HG02610 (cell line): ENCODE data around the gene TFF3.

Experiments
- ATAC-seq: cut with Tn5 transposase; IDR thresholded peaks from one replicate; pipeline ENCODE4 v1.9.1; 2021; ENCODE audit warnings: mild to moderate bottlenecking, moderate library complexity; ENCODE audit not compliant: unreplicated experiment

Gene TFF3

DNA sequence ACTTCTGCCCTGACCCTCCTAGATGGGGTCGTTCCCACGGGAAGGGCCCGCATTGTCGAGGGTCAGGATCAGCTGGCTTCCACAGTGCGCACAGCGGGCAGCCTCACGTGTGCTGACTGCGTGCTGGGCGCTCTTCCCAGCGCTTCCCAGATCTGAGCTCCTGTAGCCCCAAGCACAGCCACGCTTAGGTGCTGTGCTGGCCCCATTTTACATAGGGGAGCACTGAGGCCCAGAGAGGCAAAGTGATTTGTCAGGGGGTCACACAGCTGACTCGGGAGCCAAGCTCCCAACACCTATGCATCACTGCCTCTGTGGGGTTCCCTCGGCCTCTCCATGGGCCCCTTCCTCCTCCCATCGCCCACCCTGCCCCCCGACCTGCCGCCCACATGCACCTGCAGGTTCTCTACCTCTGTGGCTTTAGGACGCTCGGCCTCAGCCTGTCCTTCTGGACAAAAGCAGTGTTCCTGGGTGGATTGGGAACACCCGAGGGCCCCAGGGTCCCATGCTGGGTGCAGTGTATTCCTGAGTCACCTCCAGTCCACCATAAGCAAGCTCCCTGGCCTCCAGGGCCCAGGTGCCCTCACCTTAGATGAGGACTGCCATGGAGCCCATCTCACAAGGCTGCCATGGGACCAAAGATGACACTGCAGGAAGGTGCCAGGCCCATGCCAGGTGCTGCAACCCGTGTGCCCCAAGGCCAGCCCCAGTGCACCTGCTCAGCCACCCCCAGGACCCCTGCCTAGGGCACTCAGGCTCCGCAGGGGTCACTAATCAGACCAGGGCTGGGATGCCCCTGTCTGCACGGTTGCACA, 23.3 kb downstream of the TFF3 start:
- no peak for ATAC-seq

DNA sequence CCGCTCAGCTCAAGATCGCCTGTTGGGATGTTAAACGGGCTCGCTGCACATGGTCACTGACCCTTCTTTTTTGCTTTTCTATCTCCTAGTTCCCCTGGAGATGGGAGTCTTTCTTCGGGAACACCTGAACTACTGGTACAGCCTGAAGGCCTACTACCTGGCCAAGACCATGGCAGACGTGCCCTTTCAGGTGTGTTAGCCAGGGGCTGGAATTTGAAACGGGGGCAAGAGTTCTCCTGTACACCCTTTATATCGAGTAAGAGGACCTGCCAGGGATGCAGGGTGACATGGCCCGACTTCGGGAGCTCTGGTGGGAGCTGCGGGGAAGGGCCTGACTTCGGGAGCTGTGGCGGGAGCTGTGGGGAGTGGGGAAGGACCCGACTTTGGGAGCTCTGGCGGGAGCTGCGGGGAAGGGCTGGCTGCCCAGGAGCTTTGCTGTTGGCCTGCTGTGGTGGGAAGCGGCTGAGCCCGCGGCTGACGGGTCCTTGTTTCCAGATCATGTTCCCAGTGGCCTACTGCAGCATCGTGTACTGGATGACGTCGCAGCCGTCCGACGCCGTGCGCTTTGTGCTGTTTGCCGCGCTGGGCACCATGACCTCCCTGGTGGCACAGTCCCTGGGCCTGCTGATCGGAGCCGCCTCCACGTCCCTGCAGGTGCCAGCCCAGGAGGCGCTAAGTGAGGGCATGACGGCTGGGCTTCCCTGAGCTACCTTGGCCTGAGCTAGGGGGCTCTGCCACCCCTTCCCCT, 24.0 kb downstream of the TFF3 start:
- no peak for ATAC-seq

DNA sequence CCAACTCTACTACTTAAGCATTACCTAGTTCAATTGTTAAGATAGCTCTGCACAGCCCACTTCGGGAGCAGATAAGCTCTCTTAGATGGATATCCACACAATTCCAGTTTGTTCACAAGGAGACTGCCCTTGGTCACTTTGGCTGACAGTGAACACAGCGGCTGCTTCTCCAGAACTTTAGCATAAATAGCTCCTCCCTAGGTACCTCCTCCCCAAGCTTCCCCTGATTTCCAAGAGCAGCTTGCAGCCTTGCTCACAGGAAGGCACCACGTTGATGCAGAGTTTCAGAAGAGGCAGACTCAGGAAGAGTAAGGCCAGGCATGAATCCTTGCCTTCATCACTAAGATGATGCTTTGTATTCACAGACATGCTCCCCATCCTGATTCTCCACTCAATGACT, 24.7 kb downstream of the TFF3 start:
- ATAC-seq, result no peak

DNA sequence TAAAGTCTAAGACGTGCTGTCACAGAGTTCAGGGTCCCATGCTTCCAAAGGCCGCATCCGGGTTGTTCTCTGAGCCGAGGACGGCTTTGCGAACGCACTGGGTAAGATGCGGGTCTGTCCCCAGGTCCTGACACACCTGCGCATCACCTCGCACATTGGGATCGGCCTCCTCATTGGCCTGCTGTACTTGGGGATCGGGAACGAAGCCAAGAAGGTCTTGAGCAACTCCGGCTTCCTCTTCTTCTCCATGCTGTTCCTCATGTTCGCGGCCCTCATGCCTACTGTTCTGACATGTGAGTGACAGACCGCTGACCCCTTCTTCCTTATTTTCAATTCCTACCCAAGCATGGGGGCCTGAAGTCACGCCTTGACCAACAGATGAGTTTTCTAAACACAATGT, 25.3 kb downstream of the TFF3 start:
- ATAC-seq, result no peak

DNA sequence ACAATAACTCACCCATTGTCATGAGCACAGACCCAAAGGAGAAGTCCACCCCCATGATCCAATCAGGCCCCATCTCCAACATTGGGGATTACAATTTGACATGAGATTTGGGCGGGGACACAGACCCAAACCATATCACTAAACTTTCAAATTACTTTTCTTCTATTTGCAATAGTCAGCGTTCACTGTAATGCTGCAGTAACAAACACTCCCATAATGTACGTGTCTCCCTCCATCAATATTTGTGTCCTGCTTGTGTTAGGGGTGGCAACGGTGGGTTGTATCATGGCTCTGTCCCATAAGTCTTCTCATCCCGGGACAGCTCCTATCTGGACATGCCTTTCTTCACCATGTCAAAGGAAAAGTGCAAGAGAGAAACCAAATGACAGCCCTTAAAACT, 26.2 kb downstream of the TFF3 start:
- ATAC-seq, result no peak

DNA sequence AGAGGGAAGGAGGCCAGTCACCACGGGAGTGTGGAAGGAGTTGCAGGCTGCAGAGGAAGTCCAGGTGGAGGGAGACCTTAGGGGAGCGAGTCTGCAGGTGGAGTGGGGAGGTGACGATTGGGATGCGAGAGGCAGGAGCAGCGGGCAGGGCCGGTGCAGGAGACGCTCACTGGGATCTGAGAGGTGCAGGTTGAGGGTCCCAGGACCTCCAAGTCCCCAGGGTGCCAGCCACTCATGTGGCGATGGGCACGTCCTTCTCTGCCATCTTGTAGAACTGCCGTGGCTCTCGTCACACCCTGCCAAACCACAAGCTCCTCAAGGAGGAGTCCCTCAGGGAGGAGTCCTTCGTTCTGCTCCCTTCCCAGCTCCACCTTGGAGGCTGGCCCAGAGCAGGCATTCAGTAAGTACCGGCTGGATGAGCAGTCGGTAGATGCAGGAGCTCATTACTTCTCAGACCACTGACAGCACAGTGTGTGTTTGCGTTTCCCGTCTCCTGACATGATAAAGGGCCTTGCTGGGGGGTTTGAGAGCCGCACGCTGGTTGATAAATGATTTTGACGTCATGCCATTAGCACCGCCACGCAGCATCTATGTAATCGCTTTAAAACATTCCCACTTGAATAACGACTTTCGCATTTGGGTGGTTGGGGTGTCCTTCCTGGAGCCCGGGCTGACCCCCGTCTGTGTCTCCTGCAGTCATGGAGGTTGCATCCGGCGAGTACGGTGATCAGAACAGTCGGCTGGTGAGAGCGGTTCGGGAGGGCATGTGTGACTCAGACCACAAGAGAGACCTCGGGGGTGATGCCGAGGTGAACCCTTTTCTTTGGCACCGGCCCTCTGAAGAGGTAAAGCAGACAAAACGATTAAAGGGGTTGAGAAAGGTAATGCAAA, 27.8 kb downstream of the TFF3 start:
- no peak for ATAC-seq

DNA sequence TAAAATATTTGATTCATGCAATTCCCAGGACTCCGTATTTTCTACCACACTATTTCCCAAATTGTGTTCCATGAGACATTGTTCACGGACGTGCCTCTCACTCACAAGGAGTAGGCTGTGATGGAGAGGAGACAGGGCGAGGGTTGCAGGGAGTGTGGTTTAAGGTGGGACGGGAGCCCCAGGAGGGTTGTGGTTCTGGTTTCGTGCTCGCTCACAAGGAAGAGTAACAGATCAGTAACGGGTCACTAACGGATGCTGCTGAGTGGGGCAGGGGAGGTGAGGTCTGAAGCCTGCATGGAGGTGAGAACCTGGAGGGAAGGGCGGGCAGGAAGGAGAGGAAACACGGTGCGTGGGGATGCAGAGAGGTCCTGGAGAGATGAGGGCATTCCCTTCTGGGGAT, 28.8 kb downstream of the TFF3 start:
- no peak for ATAC-seq

DNA sequence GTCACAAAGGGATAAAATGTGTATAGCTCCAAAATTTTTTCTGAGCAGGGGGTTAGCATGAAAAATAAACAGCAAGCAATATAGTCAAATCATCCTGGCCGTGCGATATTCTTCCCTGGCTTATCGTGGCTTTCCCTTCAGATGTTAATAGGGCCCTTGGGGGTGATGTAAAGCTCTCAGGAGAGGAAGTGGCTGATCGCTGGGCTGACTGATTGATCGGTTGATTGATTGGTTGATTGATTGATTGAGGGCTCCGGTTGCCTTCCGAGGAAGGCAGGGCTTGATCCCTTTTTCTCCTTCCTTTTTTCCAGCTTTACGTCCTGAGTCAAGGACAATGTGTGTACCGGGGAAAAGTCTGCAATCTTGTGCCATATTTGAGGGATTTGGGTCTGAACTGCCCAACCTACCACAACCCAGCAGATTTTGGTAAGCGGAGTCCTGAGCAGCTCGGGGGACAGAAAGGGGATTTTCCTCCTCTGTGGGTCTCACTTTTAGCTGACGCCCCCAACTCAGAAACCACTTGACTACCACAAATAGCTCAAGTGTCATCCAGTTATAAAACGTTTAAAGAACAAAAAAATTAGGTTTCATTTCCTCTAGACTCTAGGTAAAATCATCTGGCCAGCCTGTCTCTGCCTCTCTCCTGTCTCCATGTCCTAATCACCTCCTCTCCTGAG, 29.5 kb downstream of the TFF3 start:
- ATAC-seq, result no peak

DNA sequence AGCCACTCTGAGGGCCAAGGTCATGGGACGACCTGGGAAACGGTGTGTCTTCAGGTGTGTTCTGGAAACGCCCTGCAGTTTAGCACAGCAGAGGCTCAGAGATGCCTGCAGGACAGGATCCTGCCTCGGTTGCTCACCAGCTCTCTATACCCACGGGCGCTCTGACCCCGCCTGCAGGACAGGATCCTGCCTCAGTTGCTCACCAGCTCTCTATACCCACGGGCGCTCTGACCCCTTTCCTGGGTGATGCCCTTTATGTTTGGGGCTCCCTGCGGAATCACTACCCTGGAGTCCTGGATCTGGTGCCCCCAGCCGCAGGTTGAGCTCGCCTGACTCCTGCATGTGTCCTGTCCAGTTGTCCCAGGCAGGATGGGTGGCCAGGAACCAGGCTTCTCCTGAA, 32.5 kb downstream of the TFF3 start:
- ATAC-seq, result no peak

DNA sequence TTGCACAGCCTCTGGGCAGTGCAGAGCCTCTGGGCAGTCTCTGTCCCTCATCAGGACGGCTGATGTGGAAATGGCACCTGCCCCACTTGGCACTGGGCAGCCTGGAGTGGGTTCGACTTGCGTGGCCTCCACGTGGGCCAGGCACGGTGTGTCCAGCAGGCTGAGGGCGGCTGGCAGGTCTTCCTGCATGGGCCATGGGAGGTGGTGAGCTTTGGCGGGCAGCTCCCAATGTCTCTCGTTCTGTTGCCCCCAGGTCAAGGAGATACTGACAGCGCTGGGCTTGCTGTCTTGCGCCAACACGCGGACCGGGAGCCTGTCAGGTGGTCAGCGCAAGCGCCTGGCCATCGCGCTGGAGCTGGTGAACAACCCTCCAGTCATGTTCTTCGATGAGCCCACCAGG, 33.2 kb downstream of the TFF3 start:
- no peak for ATAC-seq

DNA sequence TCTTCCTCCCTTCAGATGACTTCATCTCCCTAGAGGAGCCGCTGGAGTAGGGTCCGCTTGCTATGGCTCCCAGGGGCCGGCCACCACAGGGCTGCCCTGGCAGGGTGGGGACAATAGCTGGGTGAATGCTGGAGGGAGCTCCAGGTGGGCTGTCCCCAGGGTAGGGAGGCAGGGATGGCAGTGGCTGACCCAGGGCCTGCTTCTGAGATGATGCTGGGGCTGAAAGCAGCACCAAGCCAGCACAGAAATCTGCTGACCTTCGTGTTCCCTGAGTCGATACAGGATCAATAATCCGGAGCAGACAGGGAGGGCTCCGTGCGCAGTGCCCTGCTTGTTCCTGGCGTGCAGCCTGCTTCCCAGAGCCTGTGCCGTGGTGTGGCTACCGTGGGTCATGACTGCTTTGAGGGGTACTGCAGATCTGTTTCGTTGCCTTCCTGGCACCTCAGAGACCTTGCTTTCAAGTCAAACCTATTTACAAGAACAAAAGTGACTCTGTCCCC, 34.0 kb downstream of the TFF3 start:
- ATAC-seq, result no peak

DNA sequence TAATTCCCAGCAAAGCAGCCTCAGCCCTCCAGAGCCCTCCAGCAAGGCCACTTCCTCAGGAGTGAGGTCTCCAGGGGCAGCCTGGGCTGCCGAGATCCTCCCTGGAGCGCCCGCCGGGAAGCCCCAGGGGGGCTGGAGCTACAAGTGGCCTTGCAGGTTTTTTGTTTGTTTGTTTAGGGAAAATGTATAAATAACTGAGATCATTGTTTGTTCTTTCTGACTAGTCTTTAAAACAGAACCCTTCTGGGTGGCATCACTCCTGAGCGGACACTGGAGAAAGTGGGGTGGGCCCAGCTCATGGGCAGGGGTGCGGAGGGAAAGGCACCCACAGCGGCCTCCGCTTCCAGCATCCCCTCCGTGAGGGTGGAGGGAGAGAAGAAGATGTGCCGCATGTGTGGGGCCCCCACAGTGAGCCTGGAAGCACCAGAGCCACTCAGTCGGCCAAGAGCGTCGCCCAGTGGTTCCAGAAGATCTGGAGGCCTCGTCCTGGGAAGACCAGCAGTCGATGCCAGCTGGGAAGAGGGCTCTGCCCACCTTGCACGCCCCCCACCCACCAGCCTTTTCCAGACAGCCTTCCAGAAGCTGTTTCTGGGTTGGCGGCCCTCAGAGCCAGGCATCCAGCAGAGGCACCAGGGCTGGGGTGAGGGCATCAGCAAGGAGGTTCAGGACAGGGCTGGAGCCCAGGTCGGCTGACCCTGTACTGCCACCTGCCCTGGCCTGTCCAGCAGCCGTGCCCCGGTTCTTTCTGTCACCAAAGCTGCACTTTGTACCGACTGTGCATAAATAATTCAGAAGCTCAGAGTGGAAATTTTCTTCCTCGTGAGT, 34.6 kb downstream of the TFF3 start:
- ATAC-seq, result no peak

DNA sequence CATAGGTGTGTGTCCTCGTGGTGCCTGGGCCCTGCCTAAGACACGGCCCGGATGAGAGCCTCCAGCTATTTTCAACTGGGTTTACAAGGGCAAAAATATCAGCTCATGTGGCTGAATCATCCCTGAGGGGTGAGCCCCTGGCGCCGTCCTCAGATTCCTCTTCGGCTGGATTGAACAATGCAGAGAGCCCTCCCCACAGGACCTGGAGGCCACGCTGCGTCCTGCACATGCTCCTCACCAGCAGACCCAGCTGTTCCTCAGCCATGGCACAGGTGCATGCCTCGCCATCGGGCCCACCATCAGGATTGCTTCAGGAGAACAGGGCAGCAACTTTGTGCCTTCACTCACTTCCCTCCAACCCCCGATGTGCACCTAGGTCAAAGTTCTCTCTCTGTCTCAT, 35.3 kb downstream of the TFF3 start:
- ATAC-seq, result no peak

DNA sequence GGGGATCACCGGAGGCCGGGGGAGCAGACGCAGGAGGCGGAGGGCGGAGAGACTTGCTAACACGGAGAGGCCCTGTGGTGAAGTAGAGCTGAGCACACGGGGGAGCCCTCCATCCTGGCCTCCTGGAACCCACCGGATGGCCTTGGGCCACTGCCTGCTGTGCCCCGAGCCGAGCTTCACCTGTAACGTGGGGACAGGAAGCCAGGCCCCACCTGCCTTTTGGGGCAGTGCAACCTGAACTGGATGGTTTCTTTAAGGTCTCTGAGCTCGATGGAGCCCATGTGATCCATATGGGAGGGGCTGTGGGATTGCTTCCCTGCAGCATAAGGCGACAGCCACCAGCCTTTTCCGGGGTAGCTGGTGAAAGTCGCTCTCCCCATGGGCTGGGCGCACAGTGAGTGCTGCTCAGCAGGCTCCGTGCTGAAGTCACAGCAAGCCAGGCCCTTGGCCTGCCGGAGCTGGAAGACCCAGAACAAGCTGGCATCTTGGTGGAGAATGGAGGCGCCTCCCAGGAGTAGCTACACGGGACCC, 35.8 kb downstream of the TFF3 start:
- no peak for ATAC-seq

DNA sequence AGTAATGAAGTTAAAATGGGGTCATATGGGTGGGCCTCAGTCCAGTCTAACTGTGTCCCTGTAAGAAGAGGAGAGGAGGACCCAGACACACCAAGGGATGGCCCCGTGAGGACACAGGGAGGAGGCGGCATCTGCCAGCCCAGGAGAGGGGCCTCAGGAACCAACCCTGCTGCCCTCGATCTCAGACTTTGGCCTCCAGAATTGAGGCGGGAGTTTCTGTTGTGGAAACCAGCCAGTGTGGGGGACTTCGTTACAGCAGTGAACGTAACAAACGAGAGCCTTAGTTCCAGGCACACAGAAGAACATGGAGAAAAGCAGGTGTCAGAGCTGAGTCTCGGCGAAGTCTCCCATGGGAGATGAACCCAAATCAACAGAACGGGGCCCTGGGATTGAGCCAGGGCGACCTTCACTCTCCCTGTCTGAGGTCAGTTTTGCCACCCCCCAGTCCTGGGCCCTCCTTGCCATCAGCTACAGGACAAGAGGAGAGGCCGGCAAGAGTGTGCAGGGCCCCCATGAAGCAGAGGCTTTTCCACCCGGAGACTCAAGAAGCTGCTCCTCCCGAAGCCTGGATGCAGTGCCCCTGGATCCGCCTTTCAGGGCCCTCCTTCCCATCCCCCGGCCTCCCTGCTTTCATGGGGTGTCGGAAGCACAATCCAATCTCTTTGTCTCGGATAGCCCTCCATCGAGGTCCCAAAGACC, 36.6 kb downstream of the TFF3 start:
- no peak for ATAC-seq

DNA sequence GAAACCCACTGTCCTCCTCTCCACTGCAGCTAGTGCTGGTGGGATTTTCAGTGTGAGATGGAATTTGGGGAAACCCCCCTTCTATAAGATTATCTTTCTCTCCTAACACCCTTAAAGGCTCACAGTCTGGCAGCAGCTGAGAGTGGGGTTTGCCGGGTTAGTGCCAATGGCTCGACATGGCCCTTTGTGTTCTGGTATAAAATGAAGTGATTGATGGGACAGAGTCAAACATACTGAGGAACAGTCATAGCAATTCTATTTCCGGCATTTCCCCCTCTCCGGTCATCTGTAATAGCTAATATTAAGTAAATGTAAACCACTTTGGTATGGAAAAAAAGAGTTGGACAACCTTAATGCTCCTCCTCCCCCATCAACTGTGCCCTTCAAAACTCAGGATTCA, 37.6 kb downstream of the TFF3 start:
- no peak for ATAC-seq

DNA sequence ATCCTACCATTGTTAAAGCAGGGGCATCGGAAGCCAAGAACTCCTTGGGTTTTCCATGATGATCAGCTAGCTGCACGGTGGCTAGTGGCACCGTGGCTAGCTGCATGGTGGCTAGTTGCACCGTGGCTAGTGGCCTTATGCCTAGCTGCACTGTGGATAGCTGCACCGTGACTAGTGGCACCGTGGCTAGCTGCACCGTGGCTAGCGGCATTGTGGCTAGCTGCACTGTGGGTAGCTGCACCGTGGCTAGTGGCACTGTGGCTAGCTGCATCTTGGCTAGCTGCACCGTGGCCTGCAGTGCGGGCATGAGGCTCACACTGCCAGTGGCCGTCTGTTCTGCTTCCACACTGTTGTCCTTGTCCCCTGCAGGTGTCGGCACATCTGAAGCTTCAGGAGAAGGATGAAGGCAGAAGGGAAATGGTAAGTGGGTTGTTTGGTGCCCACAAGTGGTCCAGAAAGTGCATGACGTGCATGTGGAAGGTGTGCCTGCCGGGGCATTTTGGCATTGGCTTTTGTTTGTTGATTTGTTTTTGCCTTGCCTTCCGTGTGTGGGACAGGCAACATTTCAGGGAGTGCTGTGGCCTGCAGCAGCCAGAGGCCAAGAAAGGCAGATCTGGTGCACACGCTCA, 38.6 kb downstream of the TFF3 start:
- no peak for ATAC-seq

DNA sequence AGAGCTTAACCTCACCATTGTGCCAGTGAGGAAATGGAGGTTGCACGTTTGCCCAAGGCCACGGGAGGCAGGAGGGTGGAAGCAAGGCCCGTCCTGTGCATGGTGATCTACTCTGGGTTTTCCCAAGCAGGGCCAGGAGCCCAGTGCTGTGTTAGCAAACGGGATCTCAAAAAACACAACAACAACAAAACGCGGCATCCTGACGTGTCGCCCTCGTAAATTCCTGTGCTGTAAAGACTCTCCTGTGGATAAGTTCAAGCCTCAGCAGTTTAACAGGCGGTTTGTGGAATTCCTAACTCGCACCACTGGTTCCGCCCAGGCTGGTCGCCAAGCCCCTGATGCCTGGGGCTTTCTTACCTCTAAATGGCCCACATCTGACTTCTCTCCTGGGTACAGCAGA, 39.1 kb downstream of the TFF3 start:
- ATAC-seq, result no peak
